GM18499 (cell line): ENCODE measurements around the gene IRF2BP2.
"Not testable (repeated sequence)": the region's sequence is repeated elsewhere in the genome, so short reads cannot be mapped to it uniquely, and the experiment has no call there.

Experiments used
- ATAC-seq: cut with Tn5 transposase; IDR thresholded peaks from one replicate; pipeline ENCODE4 v1.9.1; 2021; ENCODE audit warnings: moderate number of reproducible peaks; ENCODE audit not compliant: insufficient read depth, unreplicated experiment

The IRF2BP2 gene

GRCh38 chr1:234603221-234604204, 6.5 kb downstream of the IRF2BP2 start:
- no peak for ATAC-seq

- no peak for ATAC-seq
Observed at GRCh38 chr1:234602334-234603220, 7.4 kb downstream of the IRF2BP2 start.

GRCh38 chr1:234601301-234602017, 8.5 kb downstream of the IRF2BP2 start:
- no peak for ATAC-seq

GRCh38 chr1:234600418-234601281, 9.3 kb downstream of the IRF2BP2 start:
- ATAC-seq, result no peak

GRCh38 chr1:234599617-234600417, 10.2 kb downstream of the IRF2BP2 start:
- peak; percentile 32 for ATAC-seq

GRCh38 chr1:234598974-234599616, 10.9 kb downstream of the IRF2BP2 start:
- ATAC-seq, result no peak

GRCh38 chr1:234597894-234598293, 12.1 kb downstream of the IRF2BP2 start:
- no peak for ATAC-seq

- no peak for ATAC-seq
Observed at GRCh38 chr1:234595899-234596298, 14.1 kb downstream of the IRF2BP2 start.

- ATAC-seq, result not testable (repeated sequence)
Observed at GRCh38 chr1:234594575-234594974, 15.4 kb downstream of the IRF2BP2 start.

GRCh38 chr1:234593771-234594504, 16.0 kb downstream of the IRF2BP2 start:
- no peak for ATAC-seq

- ATAC-seq, result no peak
Observed at GRCh38 chr1:234593109-234593508, 16.9 kb downstream of the IRF2BP2 start.

- ATAC-seq, result no peak
Observed at GRCh38 chr1:234592240-234592639, 17.7 kb downstream of the IRF2BP2 start.

- ATAC-seq, result no peak
Observed at GRCh38 chr1:234591131-234591530, 18.8 kb downstream of the IRF2BP2 start.

GRCh38 chr1:234589854-234590620, 19.9 kb downstream of the IRF2BP2 start:
- no peak for ATAC-seq

- ATAC-seq, result no peak
Observed at GRCh38 chr1:234589064-234589800, 20.7 kb downstream of the IRF2BP2 start.

- no peak for ATAC-seq
Observed at GRCh38 chr1:234588386-234588785, 21.6 kb downstream of the IRF2BP2 start.
